GM12801 (cell line): Measurements from ENCODE around the gene BRWD1.

Source experiments
- TF ChIP-seq, protein P1 (sequence below): IDR thresholded peaks from one replicate; pipeline ENCODE4 v1.5.1; 2011; ENCODE audit warnings: control low read depth; ENCODE audit not compliant: insufficient read length; ENCODE audit errors: extremely low read depth

BRWD1 gene

GRCh38 chr21:39175665-39176064, 137.8 kb downstream of the BRWD1 start:
- TF ChIP-seq, protein P1, sequence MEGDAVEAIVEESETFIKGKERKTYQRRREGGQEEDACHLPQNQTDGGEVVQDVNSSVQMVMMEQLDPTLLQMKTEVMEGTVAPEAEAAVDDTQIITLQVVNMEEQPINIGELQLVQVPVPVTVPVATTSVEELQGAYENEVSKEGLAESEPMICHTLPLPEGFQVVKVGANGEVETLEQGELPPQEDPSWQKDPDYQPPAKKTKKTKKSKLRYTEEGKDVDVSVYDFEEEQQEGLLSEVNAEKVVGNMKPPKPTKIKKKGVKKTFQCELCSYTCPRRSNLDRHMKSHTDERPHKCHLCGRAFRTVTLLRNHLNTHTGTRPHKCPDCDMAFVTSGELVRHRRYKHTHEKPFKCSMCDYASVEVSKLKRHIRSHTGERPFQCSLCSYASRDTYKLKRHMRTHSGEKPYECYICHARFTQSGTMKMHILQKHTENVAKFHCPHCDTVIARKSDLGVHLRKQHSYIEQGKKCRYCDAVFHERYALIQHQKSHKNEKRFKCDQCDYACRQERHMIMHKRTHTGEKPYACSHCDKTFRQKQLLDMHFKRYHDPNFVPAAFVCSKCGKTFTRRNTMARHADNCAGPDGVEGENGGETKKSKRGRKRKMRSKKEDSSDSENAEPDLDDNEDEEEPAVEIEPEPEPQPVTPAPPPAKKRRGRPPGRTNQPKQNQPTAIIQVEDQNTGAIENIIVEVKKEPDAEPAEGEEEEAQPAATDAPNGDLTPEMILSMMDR, result no peak

- TF ChIP-seq, protein P1, result no peak
Measured at GRCh38 chr21:39175154-39175553, 138.3 kb downstream of the BRWD1 start.

DNA sequence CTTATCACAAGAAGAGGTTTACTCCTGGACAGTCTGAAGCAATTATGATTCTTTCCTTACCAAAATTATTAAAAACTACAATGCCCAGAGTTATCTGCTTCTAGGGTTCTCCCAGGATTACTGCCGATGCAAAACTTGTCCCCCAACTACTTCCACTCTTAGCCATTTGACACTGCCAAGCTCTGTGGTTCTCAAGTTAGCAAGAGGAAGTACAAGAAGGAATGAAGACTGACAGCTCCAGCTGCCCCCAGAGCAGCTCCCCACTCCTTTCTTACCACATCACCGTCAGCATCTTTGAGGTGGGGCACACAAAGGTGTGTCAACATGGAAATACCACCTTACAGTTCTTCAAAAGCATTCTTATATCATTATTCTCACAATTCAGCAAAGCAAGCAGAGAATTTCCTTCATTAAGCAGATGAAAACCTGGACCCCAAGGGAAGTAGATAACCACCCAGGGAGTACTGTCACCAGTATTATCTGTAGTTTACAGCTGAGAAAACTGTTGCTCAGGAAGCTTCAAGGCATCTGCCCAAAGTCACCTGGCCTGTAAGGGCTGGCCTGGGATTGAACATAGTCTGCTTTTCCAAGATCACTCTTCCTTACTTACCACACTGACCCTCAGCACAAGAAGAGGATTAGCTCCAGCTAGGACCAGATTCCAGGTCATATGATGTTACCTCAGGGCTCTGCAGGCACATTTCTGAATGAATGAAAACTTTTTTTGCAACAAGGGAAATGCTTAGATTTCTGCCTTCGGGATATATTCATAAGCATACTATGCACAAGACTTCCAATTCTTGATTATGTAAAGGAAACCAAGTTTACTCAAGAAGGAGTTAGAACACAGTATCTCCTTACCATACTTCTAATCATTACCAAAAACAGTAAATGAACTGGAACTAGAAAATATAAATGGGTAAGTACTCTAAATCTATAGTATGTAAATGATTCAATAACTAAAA, 139.4 kb downstream of the BRWD1 start:
- TF ChIP-seq, protein P1, result no peak

- TF ChIP-seq, protein P1, result no peak
Measured at GRCh38 chr21:39169906-39170305, 143.5 kb downstream of the BRWD1 start.

DNA sequence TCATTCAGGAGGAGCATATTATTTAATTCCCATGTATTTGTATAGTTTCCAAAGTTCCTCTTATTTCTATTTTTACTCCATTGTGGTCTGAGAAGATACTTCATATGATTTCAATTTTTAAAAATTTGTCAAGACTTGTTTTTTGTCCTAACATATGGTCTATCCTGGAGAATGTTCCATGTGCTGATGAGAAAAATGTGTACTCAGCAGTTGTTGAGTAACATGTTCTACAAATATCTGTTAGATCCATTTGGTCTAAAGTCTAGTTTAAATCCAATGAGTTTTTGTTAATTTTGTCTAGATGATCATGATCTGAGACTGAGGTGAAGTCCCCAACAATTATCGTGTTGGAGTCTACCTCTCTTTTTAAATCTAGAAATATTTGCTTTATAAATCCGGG, 144.6 kb downstream of the BRWD1 start:
- TF ChIP-seq, protein P1, result no peak

GRCh38 chr21:39164523-39164922, 148.9 kb downstream of the BRWD1 start:
- TF ChIP-seq, protein P1, result no peak

GRCh38 chr21:39161064-39161463, 152.4 kb downstream of the BRWD1 start:
- TF ChIP-seq, protein P1, result no peak
